HCT116 (cell line): ENCODE data around the gene BPIFB3. TPM values are rescaled to one million over a fixed set of nuclear protein-coding genes. Genes with fewer than 3 reads are reported as not detected.

ENCODE experiments used
- ATAC-seq: fragments of 200-7000 bp; cut with Tn5 transposase; 2 replicates; pipeline ENCODE4 v1.9.1; 2020; ENCODE audit warnings: mild to moderate bottlenecking, moderate library complexity
- BruUV-seq: library from RNA; stranded (reverse); fragments of 400-500 nt; replicated peaks from 2 replicates; lab custom pipeline; 2021; lab: Mats Ljungman, UMichigan
- CTCF ChIA-PET: fragments of 300-600 bp; sonication (Branson Sonifier 250); formaldehyde crosslinking; loops from one replicate; lab custom pipeline; 2021; ENCODE audit warnings: antibody characterized with exemption; lab: Charles Lee
- POLR2A ChIA-PET: fragments of 300-600, 350-600 bp; sonication (Branson Sonifier 250); formaldehyde crosslinking; loops from one replicate; lab custom pipeline; 2021; ENCODE audit warnings: antibody characterized with exemption; lab: Charles Lee
- RAD21 ChIA-PET, 2 experiments: fragments of 300-600 bp; sonication (Branson Sonifier 250); formaldehyde crosslinking; loops; one replicate each; lab custom pipeline; 2023; ENCODE audit warnings: low total read pairs in 2 of 2; ENCODE audit not compliant: uncharacterized antibody in 2 of 2, unreplicated experiment in 2 of 2, low non-redundant PET in 1 of 2; lab: Charles Lee
- DNase-seq: peaks from one replicate; pipeline ENCODE4 v3.0.0-alpha.2; 2010; ENCODE audit warnings: low read depth, low spot score
- H2AFZ ChIP-seq: fragments of 200-600 bp; shearing (Covaris generic), sonication (generic); 2 replicates; pipeline ENCODE4 v1.6.1; 2017; ENCODE audit warnings: low read depth, mixed run types, mixed read lengths, antibody characterized with exemption, low read length; ENCODE audit not compliant: poor library complexity, severe bottlenecking
- H3K27ac ChIP-seq: 2 replicates; pipeline ENCODE4 v1.5.1; 2012; ENCODE audit warnings: low read depth, low read length
- H3K27me3 ChIP-seq: fragments of 200-600 bp; sonication (generic); 2 replicates; pipeline ENCODE4 v1.6.1; 2016; ENCODE audit warnings: mixed run types, low read length, mixed read lengths; ENCODE audit not compliant: insufficient read depth
- H3K36me3 ChIP-seq, 2 experiments: fragments of 200-500 bp in 1 of 2; fragments of 200-600 bp in 1 of 2; sonication (Bioruptor generic) in 1 of 2; sonication (generic) in 1 of 2; 2 replicates each; pipeline versions ENCODE4 v1.5.1 to v1.6.1; 2014 to 2016; ENCODE audit warnings: low read length in 2 of 2, inconsistent platforms in 1 of 2, mixed read lengths in 1 of 2, mixed run types in 1 of 2; ENCODE audit not compliant: insufficient read depth in 2 of 2, control insufficient read depth in 1 of 2
- H3K4me1 ChIP-seq, 2 experiments: fragments of 200-600 bp in 1 of 2; sonication (generic) in 1 of 2; 2 replicates each; pipeline versions ENCODE4 v1.5.1 to v1.6.1; 2012 to 2017; ENCODE audit warnings: low read length in 2 of 2, inconsistent platforms in 1 of 2, mild to moderate bottlenecking in 1 of 2, mixed read lengths in 1 of 2, mixed run types in 1 of 2, moderate library complexity in 1 of 2; ENCODE audit not compliant: insufficient read depth in 2 of 2, control insufficient read depth in 1 of 2
- H3K4me2 ChIP-seq: fragments of 200-600 bp; sonication (generic); 2 replicates; pipeline ENCODE4 v1.6.1; 2017; ENCODE audit warnings: mixed run types, low read length, mixed read lengths
- H3K4me3 ChIP-seq, 2 experiments: fragments of 200-600 bp in 1 of 2; sonication (generic) in 1 of 2; replicated peaks in 1 of 2; 2 replicates each; pipeline ENCODE4 v1.5.1; 2011 to 2016; ENCODE audit warnings: low read length in 2 of 2, control low read depth in 1 of 2, low read depth in 1 of 2, mild to moderate bottlenecking in 1 of 2, mixed read lengths in 1 of 2, mixed run types in 1 of 2
- H3K79me2 ChIP-seq: fragments of 200-600 bp; sonication (generic); 2 replicates; pipeline ENCODE4 v1.6.1; 2017; ENCODE audit warnings: mild to moderate bottlenecking, mixed run types, low read length, moderate library complexity, mixed read lengths; ENCODE audit not compliant: insufficient read depth
- H3K9ac ChIP-seq: fragments of 200-600 bp; sonication (generic); 2 replicates; pipeline ENCODE4 v1.6.1; 2016; ENCODE audit warnings: low read length, mixed read lengths
- H3K9me2 ChIP-seq: fragments of 200-600 bp; sonication (generic), shearing (Covaris generic); 2 replicates; pipeline ENCODE4 v1.6.1; 2017; ENCODE audit warnings: mixed run types, mild to moderate bottlenecking, moderate library complexity; ENCODE audit not compliant: insufficient read depth
- H3K9me3 ChIP-seq, 2 experiments: fragments of 200-500 bp in 1 of 2; fragments of 200-600 bp in 1 of 2; sonication (Bioruptor generic) in 1 of 2; sonication (generic) in 1 of 2; 2 replicates each; pipeline ENCODE4 v1.6.1; 2014 to 2017; ENCODE audit warnings: low read length in 2 of 2, mixed read lengths in 2 of 2, inconsistent platforms in 1 of 2, low read depth in 1 of 2, mild to moderate bottlenecking in 1 of 2, mixed run types in 1 of 2, moderate library complexity in 1 of 2; ENCODE audit not compliant: control insufficient read depth in 1 of 2, insufficient read depth in 1 of 2
- H4K20me1 ChIP-seq: fragments of 200-600 bp; sonication (generic), shearing (Covaris generic); 2 replicates; pipeline ENCODE4 v1.6.1; 2017; ENCODE audit warnings: mixed run types, mild to moderate bottlenecking, moderate library complexity; ENCODE audit not compliant: insufficient read depth
- CEBPB ChIP-seq: IDR thresholded peaks from 2 replicates; pipeline ENCODE4 v1.6.1; 2012; ENCODE audit warnings: low read depth
- CTCF ChIP-seq, 3 experiments: fragments of 200-600 bp in 1 of 3; sonication (generic) in 1 of 3; IDR thresholded peaks in 2 of 3; conservative IDR thresholded peaks in 1 of 3; 2 replicates each; pipeline ENCODE4 v1.5.1; 2012 to 2017; ENCODE audit warnings: low read depth in 2 of 3, low read length in 2 of 3, antibody characterized with exemption in 1 of 3, borderline replicate concordance in 1 of 3, control low read depth in 1 of 3, mild to moderate bottlenecking in 1 of 3, mixed read lengths in 1 of 3, mixed run types in 1 of 3, moderate library complexity in 1 of 3; ENCODE audit not compliant: insufficient read depth in 1 of 3
- EZH2 ChIP-seq: fragments of 200-600 bp; sonication (generic); IDR thresholded peaks from 2 replicates; pipeline ENCODE4 v1.6.1; 2017; ENCODE audit warnings: antibody characterized with exemption, mixed run types
- REST ChIP-seq: IDR thresholded peaks from 2 replicates; pipeline ENCODE4 v1.6.1; 2012; ENCODE audit warnings: low read depth
- SIN3A ChIP-seq: IDR thresholded peaks from 2 replicates; pipeline ENCODE4 v1.6.1; 2012; ENCODE audit warnings: low read depth
- SRF ChIP-seq: IDR thresholded peaks from 2 replicates; pipeline ENCODE4 v1.6.1; 2012; ENCODE audit warnings: low read depth
- ZFX ChIP-seq: fragments of 450-650 bp; IDR thresholded peaks from 2 replicates; pipeline ENCODE4 v1.6.1; 2017
- ZNF274 ChIP-seq: fragments of 200-500 bp; sonication (Bioruptor generic); IDR thresholded peaks from 2 replicates; pipeline ENCODE4 v1.6.1; 2014; ENCODE audit warnings: mild to moderate bottlenecking, low read depth, low read length, inconsistent platforms
- intact Hi-C: fragments of 100-400 bp; cut with micrococcal nuclease; formaldehyde crosslinking; loops from 2 replicates; pipeline ENCODE4 v1.10.0; 2022
- total RNA-seq: library from RNA; stranded (reverse); gene quantifications from one replicate; pipeline ENCODE4 v1.2.1, GENCODE V29; 2021; ENCODE audit not compliant: unreplicated experiment

The BPIFB3 gene
- total RNA-seq, 1 experiment from 2014 or later: not detected

- Histone ChIP-seq H3K4me3 (no peak overlapping the region), H3K4me2 (no peak overlapping the region), H3K4me1 (no peaks in the 10 kb centered on the region), H3K79me2 (no peaks in the 10 kb centered on the region), H3K36me3 (no peaks in the 10 kb centered on the region), H3K27me3 (peaks cover 17% of the 10 kb centered on the region; the same call in 1 of the 2 replicates), H3K9ac (no peak overlapping the region), H3K9me3 (no peaks in the 10 kb centered on the region; a peak in 1 of 4 replicates), H4K20me1 (no peaks in the 10 kb centered on the region), H3K27ac (no peak overlapping the region), H2AFZ (no peak overlapping the region), H3K9me2 (no peaks in the 10 kb centered on the region)
- DNase-seq: no peak
- no TSS peak for BruUV-seq
- TF ChIP-seq SRF: no peak
- TF ChIP-seq ZNF274: no peak
- TF ChIP-seq EZH2: no peak
- no peak for TF ChIP-seq ZFX
- no peak for TF ChIP-seq SIN3A
- no peak for TF ChIP-seq REST
- no peak for TF ChIP-seq CEBPB
- no peak for TF ChIP-seq CTCF (IDR thresholded peaks at IDR 0.05 in 2 of 3, conservative IDR thresholded peaks at IDR 0.05 in 1 of 3; ENCODE audit: borderline replicate concordance in 1 of 3, insufficient read depth in 1 of 3, low read depth in 2 of 3, low read length in 2 of 3)
- RAD21 ChIA-PET: no interaction called here
- POLR2A ChIA-PET: no interaction called here
- intact Hi-C loops: no loop called here
- CTCF ChIA-PET: no interaction called here
- no peak for ATAC-seq
These were observed 23.6 kb upstream of the BPIFB3 start for GRCh38 chr20:33030076-33030475.
